ENCODE measurements around the gene NSMCE3.

DNA sequence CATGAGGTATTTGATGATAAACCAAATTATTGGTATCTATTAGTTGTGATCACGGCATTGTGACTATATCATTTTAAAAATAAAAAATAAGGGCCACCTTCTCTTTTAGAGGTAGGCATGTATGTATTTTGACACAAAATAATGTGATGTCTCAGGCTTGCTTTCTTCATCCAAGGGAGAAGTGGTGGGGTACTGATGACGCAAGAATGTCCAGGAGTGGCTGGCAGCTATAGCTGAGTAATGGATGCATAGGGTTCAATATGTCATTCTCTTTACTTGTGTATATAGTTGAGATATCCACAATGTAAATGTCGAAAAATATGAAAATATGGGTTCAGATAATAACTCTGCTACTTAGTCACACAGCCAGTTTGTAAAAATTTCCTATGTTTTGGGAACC is 46.8 kb upstream of the NSMCE3 start:
- no peak for TF ChIP-seq FOXA3 (CRISPR knock-in tag; conservative IDR thresholded peaks at IDR 0.05 in 1 of 2, IDR thresholded peaks at IDR 0.05 in 1 of 2)
- no peak for TF ChIP-seq PRPF4 (IDR thresholded peaks at IDR 0.05; ENCODE audit: insufficient read depth, low read depth, low read length, poor library complexity, severe bottlenecking)
- TF ChIP-seq, protein P1, sequence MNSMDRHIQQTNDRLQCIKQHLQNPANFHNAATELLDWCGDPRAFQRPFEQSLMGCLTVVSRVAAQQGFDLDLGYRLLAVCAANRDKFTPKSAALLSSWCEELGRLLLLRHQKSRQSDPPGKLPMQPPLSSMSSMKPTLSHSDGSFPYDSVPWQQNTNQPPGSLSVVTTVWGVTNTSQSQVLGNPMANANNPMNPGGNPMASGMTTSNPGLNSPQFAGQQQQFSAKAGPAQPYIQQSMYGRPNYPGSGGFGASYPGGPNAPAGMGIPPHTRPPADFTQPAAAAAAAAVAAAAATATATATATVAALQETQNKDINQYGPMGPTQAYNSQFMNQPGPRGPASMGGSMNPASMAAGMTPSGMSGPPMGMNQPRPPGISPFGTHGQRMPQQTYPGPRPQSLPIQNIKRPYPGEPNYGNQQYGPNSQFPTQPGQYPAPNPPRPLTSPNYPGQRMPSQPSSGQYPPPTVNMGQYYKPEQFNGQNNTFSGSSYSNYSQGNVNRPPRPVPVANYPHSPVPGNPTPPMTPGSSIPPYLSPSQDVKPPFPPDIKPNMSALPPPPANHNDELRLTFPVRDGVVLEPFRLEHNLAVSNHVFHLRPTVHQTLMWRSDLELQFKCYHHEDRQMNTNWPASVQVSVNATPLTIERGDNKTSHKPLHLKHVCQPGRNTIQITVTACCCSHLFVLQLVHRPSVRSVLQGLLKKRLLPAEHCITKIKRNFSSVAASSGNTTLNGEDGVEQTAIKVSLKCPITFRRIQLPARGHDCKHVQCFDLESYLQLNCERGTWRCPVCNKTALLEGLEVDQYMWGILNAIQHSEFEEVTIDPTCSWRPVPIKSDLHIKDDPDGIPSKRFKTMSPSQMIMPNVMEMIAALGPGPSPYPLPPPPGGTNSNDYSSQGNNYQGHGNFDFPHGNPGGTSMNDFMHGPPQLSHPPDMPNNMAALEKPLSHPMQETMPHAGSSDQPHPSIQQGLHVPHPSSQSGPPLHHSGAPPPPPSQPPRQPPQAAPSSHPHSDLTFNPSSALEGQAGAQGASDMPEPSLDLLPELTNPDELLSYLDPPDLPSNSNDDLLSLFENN (IDR thresholded peaks at IDR 0.05; ENCODE audit: low read depth in 2 of 2, low read length in 2 of 2), result no peak
- no peak for TF ChIP-seq NRF1 (conservative IDR thresholded peaks at IDR 0.05 in 1 of 2, IDR thresholded peaks at IDR 0.05 in 1 of 2)
- TF ChIP-seq HNRNPK (IDR thresholded peaks at IDR 0.05; ENCODE audit: low read depth, low read length, poor library complexity, severe bottlenecking), result no peak
- TF ChIP-seq, protein P2, sequence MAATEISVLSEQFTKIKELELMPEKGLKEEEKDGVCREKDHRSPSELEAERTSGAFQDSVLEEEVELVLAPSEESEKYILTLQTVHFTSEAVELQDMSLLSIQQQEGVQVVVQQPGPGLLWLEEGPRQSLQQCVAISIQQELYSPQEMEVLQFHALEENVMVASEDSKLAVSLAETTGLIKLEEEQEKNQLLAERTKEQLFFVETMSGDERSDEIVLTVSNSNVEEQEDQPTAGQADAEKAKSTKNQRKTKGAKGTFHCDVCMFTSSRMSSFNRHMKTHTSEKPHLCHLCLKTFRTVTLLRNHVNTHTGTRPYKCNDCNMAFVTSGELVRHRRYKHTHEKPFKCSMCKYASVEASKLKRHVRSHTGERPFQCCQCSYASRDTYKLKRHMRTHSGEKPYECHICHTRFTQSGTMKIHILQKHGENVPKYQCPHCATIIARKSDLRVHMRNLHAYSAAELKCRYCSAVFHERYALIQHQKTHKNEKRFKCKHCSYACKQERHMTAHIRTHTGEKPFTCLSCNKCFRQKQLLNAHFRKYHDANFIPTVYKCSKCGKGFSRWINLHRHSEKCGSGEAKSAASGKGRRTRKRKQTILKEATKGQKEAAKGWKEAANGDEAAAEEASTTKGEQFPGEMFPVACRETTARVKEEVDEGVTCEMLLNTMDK (IDR thresholded peaks at IDR 0.05; ENCODE audit: borderline replicate concordance, insufficient read depth, low read depth, low read length, poor library complexity, severe bottlenecking), result no peak
- no peak for TF ChIP-seq MCM7 (IDR thresholded peaks at IDR 0.05)
- no peak for TF ChIP-seq ZNF584 (CRISPR knock-in tag; IDR thresholded peaks at IDR 0.05; ENCODE audit: low read depth)
- no peak for TF ChIP-seq GABPB1 (CRISPR knock-in tag; IDR thresholded peaks at IDR 0.05)
- TF ChIP-seq, protein P3, sequence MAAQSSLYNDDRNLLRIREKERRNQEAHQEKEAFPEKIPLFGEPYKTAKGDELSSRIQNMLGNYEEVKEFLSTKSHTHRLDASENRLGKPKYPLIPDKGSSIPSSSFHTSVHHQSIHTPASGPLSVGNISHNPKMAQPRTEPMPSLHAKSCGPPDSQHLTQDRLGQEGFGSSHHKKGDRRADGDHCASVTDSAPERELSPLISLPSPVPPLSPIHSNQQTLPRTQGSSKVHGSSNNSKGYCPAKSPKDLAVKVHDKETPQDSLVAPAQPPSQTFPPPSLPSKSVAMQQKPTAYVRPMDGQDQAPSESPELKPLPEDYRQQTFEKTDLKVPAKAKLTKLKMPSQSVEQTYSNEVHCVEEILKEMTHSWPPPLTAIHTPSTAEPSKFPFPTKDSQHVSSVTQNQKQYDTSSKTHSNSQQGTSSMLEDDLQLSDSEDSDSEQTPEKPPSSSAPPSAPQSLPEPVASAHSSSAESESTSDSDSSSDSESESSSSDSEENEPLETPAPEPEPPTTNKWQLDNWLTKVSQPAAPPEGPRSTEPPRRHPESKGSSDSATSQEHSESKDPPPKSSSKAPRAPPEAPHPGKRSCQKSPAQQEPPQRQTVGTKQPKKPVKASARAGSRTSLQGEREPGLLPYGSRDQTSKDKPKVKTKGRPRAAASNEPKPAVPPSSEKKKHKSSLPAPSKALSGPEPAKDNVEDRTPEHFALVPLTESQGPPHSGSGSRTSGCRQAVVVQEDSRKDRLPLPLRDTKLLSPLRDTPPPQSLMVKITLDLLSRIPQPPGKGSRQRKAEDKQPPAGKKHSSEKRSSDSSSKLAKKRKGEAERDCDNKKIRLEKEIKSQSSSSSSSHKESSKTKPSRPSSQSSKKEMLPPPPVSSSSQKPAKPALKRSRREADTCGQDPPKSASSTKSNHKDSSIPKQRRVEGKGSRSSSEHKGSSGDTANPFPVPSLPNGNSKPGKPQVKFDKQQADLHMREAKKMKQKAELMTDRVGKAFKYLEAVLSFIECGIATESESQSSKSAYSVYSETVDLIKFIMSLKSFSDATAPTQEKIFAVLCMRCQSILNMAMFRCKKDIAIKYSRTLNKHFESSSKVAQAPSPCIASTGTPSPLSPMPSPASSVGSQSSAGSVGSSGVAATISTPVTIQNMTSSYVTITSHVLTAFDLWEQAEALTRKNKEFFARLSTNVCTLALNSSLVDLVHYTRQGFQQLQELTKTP (IDR thresholded peaks at IDR 0.05; ENCODE audit: low read depth in 1 of 2, partially characterized antibody in 2 of 2), result no peak
- TF ChIP-seq, protein P4, sequence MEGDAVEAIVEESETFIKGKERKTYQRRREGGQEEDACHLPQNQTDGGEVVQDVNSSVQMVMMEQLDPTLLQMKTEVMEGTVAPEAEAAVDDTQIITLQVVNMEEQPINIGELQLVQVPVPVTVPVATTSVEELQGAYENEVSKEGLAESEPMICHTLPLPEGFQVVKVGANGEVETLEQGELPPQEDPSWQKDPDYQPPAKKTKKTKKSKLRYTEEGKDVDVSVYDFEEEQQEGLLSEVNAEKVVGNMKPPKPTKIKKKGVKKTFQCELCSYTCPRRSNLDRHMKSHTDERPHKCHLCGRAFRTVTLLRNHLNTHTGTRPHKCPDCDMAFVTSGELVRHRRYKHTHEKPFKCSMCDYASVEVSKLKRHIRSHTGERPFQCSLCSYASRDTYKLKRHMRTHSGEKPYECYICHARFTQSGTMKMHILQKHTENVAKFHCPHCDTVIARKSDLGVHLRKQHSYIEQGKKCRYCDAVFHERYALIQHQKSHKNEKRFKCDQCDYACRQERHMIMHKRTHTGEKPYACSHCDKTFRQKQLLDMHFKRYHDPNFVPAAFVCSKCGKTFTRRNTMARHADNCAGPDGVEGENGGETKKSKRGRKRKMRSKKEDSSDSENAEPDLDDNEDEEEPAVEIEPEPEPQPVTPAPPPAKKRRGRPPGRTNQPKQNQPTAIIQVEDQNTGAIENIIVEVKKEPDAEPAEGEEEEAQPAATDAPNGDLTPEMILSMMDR (IDR thresholded peaks at IDR 0.05 in 2 of 3, conservative IDR thresholded peaks at IDR 0.05 in 1 of 3; ENCODE audit: insufficient read depth in 2 of 3, low read depth in 1 of 3, low read length in 3 of 3), result no peak
- TF ChIP-seq, protein P5, sequence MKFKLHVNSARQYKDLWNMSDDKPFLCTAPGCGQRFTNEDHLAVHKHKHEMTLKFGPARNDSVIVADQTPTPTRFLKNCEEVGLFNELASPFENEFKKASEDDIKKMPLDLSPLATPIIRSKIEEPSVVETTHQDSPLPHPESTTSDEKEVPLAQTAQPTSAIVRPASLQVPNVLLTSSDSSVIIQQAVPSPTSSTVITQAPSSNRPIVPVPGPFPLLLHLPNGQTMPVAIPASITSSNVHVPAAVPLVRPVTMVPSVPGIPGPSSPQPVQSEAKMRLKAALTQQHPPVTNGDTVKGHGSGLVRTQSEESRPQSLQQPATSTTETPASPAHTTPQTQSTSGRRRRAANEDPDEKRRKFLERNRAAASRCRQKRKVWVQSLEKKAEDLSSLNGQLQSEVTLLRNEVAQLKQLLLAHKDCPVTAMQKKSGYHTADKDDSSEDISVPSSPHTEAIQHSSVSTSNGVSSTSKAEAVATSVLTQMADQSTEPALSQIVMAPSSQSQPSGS (CRISPR knock-in tag; IDR thresholded peaks at IDR 0.05), result no peak

Data from K562 (cell line).